NCI-H2029 treated with DMSO at 0.1 percent for 48 hours (cell line): ENCODE data around the gene ZNF610.
"Not testable (repeated sequence)": the region's sequence is repeated elsewhere in the genome, so short reads cannot be mapped to it uniquely, and the experiment has no call there.

ENCODE experiments used
- DNase-seq: peaks from one replicate; lab custom pipeline; 2025; lab: John Stamatoyannopoulos, UW

Gene ZNF610

DNA sequence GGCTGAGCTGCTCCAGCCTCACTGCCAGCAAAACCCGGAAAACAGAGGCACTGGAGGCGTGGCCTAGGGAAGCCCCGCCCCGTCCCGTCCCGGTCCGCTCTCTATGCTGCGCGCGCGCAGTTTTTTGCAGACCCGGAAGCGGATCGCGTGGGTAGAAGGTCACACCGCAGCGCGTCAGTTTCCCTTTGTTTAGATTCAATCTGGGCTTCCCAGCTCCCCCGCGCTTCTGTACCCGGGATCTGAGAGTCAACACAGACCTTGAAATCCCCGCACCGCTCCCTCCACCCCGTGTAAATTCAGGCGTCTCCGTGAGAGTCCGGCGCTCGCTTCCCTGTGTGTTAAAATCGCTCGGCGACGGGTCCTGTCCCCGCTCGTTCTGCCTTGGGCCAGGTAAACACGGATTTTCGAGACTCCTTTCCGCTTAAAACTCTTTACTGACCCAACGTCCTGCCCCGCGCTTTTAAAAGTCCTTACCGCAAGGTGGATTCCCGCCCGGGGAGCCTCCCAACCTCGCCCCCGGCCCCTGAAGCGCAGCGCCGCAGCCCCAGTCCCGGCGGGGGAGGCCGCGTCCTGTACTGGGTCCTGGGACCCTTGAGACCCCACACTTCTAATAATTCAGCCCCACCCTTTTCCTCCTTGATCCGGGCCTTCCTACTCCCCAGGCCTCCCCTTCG is at the start of gene ZNF610:
Gene ZNF610 (plus strand): TSS at position 127 of the 674 bp plus-strand sequence. CDS start 12,930 bp downstream, outside the sequence.
- DNase-seq, result peak; percentile 62

- DNase-seq, result no peak
Observed at GRCh38 chr19:52286256-52286655, 49.8 kb upstream of the ZNF610 start.

GRCh38 chr19:52291781-52292180 is 44.3 kb upstream of the ZNF610 start:
- DNase-seq, result no peak

DNA sequence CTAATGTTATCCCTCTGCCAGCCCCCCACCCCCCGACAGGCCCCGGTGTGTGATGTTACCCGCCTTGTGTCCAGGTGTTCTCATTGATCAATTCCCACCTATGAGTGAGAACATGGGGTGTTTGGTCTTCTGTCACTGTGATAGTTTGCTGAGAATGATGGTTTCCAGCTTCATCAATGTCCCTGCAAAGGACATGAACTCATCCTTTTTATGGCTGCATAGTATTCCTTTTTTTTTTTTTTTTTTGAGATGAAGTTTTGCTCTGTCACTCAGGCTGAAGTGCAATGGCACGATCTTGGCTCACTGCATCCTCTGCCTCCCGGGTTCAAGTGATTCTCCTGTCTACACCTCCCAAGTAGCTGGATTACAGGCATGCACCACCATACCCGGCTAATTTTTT is 43.1 kb upstream of the ZNF610 start:
- not testable (repeated sequence) for DNase-seq

GRCh38 chr19:52296400-52296772 is 39.7 kb upstream of the ZNF610 start:
- no peak for DNase-seq

DNA sequence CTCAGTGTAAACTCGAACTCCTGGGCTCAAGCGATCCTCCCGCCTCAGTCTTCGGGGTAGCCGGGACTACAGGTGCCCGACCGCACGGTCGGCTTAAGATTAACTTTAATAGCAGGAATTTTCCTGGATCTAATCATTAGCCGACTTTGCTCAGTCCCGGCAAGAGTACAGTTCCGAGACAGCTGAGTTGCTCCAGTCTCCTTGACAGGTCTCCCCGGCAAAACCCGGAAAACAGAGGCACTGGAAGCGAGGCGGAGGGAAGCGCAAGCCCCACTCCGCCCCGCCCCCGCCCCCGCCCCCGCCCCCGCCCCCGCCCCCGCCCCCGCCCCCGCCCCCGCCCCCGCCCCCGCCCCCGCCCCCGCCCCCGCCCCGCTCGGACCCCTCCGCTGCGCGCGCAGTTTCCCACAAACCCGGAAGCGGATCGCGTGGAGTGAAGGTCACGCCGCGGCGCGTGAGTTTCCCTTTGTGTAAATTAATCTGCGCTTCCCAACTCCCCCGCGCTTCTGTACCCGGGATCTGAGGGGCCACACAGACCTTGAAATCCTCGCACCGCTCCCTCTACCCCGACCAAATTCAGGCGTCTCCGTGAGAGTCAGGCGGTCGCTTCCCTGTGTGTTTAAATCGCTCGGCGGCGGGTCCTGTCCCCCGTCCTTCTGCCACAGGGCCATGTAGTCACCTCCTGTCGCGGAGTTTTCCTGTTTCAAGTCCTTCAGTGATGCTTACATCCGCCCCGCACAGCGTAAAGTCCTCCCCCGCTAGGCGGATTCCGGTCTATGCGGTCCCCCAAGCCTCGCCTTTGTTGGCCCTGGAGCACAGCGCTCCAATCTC is 39.1 kb upstream of the ZNF610 start, which contains the start of gene ZNF480:
Gene ZNF480 (plus strand): TSS at position 397 of the 828 bp plus-strand sequence. CDS start 3,244 bp downstream, outside the sequence.
- DNase-seq, result peak; percentile 40

DNA sequence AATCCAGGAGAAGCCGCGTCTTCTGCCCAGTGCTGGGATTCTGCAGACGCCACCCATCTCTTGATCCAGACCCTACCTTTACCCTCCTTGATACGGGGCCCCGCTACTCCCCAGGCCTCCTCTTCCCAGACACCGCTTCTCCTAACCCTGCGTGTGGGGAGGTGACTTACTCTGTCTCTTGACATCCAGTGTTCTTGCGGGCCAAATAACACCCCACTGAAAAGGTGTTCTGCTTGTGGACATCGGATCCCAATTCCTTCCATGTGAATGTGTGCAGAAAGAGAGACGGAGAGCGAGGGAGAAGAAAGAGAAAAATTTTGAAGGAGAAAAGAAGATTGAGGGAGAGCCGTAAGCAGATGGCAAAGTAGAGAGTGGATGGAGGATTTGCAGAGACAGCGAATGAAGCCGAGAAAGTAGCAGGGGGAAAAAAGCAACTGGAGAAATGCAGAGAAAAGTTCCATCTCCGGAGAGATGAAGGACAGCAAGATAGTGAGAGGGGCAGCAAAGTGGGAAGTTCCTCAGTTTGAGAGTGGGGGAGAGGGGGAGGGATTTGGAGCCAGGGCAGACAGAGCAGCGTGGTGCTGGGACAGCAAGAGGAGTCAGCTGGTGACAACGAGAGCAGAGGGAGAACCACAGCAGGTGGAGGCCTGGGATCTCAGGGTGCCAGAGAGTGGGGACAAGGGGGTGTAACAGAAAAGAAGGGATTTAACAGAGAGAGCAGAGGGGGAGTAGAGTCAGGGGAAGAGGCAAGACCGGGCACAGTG is 38.3 kb upstream of the ZNF610 start:
- DNase-seq, result no peak

GRCh38 chr19:52307275-52307674 is 28.8 kb upstream of the ZNF610 start:
- DNase-seq, result no peak

GRCh38 chr19:52322429-52322828 is 13.6 kb upstream of the ZNF610 start:
- DNase-seq, result no peak

GRCh38 chr19:52331757-52332156 is 4.3 kb upstream of the ZNF610 start:
- DNase-seq, result no peak

DNA sequence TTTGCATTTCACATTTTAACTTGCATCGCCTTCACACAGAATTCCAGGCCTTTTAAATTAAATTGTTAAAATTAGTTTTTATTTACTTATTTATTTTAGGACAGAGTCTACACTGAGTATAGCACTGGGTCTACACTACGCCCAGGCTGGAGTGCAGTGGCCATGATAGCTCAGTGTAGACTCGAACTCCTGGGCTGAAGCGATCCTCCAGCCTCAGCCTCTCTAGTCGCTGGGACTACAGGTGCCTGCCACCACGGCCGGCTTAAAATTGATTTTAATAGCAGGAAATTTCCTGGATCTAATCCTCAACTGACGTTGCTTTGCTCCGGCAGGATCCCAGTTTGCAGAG is 301 bp upstream of the ZNF610 start:
- DNase-seq, result no peak

- no peak for DNase-seq
Observed at GRCh38 chr19:52336791-52337381, 843 bp downstream of the ZNF610 start.

GRCh38 chr19:52339022-52339421 is 3.0 kb downstream of the ZNF610 start:
- not testable (repeated sequence) for DNase-seq

- peak; percentile 55 for DNase-seq
Observed at GRCh38 chr19:52343548-52343947, 7.5 kb downstream of the ZNF610 start.

- no peak for DNase-seq
Observed at GRCh38 chr19:52345162-52345561, 9.1 kb downstream of the ZNF610 start.

- no peak for DNase-seq
Observed at GRCh38 chr19:52351512-52351911, 15.5 kb downstream of the ZNF610 start.

DNA sequence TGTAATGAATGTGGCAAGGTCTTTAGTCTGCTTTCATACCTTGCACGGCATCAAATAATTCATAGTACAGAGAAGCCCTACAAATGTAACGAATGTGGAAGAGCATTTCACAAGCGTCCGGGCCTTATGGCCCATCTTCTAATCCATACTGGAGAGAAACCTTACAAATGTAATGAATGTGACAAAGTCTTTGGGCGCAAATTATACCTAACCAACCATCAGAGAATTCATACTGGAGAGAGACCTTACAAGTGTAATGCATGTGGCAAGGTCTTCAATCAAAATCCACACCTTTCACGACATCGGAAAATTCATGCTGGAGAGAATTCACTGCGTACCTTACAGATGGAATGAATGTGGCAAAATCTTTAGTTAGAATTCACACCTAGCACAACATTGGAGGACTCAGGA is 30.4 kb downstream of the ZNF610 start:
- DNase-seq, result no peak

GRCh38 chr19:52369559-52370340 is 33.7 kb downstream of the ZNF610 start, which contains the start of gene ZNF880:
Gene ZNF880, plus strand, starts transcription at chr19:52369923. Its CDS starts 43 bp downstream, at chr19:52369966.
- peak; percentile 86 for DNase-seq

- no peak for DNase-seq
Observed at GRCh38 chr19:52370341-52370710, 34.3 kb downstream of the ZNF610 start.

DNA sequence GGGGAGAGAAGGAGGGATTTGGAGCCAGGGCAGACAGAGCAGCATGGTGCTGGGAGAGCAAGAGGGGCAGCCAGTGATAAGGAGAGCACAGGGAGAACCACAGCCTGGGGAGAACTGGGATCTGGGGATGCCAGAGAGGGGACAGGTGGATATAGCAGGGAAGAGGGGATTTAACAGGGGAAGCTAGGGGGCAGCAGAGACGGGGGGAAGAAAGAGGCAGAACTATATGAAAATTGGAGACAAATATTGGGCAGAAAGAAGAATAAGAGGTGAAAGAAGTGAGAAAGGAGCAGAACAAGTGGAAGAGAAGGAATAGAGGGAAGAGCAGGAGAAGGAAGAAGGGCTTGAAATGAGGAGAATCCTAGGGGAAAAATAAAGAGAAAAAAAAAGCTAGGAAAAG is 55.1 kb downstream of the ZNF610 start:
- DNase-seq, result no peak
